Hypothalamus (tissue), 51 donors: ENCODE data around the gene CATSPER3.

Source experiments
- DNase-seq, 51 donors: peaks; one replicate each; lab custom pipeline; 2025; lab: John Stamatoyannopoulos, UW

Gene CATSPER3

DNA sequence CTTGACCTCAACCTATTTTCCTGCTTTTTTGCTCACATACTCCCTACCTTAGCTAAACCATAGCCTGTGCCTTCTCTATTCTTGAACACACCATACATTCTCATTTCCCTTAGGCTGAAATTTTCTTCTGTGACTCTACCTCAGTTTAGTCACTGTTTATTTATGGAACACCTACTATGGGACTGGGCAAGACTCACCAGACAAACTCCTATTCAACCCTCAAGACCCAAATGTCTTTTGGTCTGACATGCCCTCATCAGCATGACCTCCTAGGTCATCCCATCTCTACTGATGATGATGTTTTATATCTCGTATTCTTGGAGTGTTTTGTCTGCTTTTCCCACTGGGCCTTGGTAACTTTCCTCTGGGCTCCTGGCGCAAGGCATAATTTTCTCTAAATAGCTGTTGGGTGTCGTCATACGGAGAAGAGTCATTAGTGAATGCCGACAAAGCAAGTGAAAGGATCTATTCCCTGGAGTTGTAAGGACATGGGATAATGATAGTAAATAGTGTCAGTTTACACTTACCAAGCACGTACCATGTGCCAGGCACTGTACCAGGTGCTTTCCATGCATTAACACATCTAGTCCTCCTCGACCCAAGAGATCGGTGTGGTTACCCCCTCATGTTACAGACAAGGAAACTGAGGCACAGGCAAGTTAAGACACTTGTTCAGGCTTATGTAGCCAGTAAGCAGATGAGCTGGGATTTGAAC is 88.8 kb downstream of the CATSPER3 start:
- DNase-seq, result no peak

DNA sequence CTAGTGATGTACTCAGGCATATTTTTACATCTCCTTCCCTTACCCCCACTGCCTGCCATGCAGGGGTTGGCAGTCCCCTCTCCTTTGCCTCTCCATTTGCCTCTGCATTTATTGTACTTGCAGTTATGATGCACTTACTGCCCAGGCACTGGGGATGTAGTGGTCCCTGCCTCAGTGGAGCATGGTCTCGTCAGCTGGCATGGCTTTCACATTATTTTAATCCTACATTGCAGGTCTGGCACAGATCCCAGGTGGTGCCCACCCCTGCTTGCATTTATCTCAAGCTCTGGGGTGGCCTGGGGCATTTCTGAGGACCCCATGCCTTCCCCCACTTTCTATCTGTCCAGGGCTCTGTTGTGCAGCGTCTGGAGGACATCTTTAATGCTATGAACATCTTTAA is 89.5 kb downstream of the CATSPER3 start:
- DNase-seq, result no peak

DNA sequence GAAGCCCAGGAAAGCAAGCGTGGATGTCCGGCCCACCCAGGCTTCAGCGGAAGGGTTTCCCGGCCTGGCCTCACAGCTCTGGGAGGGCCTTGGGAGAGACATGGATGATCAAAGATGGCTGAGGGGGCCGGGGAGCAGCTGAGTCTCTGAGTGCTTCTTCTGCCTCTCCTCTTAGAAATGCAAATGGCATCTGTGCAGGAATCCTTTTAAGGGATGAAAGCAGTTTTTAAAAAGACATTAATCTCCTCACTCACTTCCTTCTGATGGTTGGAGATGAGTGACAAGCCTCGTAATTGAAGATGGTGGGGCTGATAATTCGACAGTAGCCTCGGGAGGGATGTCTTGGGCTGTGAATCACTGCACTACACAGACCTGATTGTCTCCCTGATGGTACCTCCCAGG is 90.6 kb downstream of the CATSPER3 start:
- no peak for DNase-seq

DNA sequence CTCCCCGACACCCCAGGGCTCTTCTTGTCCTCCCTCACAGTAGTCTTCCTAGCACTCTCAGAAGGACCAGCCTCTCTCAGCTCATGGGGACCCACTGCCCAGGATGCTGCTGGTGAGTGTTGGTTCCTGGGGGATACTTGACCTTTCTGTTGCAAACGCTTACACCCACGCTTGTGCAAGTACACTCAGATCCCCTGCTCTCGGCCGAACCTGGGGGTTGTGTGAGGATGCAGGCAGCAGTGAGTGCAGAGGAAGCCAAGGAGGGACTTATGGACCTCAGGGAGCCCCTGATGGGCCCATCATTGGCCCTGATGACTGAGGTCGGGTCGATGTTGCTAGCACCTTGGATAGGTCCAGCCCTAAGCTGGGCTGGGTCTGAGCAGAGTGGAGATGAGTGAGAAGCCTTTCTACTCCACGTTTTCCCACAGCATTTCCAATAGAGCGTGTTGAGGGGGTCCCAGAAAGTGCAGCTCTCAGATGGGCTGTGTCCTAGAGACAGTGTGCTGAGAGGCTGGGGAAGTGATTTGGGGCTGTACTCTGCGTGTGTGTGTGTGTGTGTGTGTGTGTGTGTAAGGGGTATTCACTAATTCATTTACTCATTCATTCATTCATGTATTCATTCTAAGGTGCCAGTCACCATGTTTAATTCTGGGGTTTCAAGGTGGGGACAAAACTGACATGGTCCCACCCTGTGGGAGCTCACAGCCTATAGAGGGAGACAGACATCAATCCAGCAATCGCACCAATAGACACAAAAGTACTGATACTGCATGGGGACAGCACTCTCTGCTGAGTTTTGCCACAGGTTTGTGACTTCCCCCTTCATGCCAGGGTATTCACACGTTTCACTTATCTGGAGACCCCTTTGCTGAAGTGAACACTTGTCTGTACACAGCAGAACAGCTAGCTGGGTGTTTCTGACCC is 91.6 kb downstream of the CATSPER3 start:
- DNase-seq, result no peak

DNA sequence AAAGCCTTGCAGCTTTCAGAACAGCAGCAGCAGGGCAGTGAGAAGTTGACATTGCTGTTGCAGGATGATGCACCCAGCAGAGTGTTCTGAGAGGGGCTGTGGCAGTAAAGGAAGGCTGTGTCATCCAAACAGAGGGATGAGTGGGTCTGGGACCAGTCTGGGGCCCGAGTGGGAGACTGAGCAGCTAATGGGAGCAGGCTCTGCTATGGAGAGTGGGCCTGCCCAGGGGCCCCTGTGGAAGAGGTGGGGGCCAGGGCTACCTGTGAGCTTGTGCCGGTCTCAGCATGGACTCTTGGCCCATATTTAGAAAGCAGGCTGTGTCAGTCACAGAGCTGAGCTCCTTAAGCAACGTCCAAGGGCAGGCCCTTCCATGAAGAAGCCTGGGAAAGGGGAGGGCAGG is 92.3 kb downstream of the CATSPER3 start:
- no peak for DNase-seq

DNA sequence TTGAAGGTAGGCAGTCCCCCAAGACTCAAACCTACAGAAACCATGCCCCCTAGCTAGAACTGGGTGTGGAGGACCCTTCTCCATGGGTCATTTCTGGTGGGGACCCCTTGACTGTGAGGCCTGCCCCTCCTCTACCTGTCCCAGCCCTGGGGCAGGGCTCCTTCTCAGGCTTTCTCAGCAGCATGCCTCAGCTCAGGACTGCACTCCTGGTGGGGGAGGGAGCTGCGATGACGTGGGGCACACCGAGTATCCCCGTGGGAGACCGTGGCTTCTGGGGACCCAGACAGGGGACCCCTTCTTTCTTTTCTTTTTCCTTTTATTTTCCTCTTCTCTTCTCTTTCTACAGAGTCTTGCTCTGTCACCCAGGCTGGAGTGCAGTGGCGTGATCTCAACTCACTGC is 93.3 kb downstream of the CATSPER3 start:
- DNase-seq, result no peak
